SK-N-MC (cell line): Measurements from ENCODE around the gene CD1D.

Source experiments
- EZH2 ChIP-seq: fragments of 200-600 bp; sonication (generic); IDR thresholded peaks from one replicate; pipeline ENCODE4 v1.6.1; 2017; ENCODE audit warnings: antibody characterized with exemption
- FOXP2 ChIP-seq: optimal IDR thresholded peaks from 2 replicates; pipeline ENCODE3; 2011; ENCODE audit warnings: mild to moderate bottlenecking, moderate library complexity; ENCODE audit not compliant: insufficient read depth; ENCODE audit errors: extremely low read length, control extremely low read depth
- POLR2AphosphoS5 ChIP-seq: IDR thresholded peaks from 2 replicates; pipeline ENCODE4 v1.6.1; 2012; ENCODE audit warnings: mild to moderate bottlenecking, low read depth, low read length, borderline replicate concordance

GRCh38 chr1:158179301-158180041 is 1.2 kb upstream of the CD1D start:
- TF ChIP-seq POLR2AphosphoS5, result no peak
- TF ChIP-seq EZH2, result no peak
- TF ChIP-seq FOXP2, result no peak
